K562 (cell line): ENCODE data around the gene FOXL3.

ENCODE experiments used
- KDM4B ChIP-seq, 2 experiments: fragments of 450-650 bp in 1 of 2; sonication (generic) in 1 of 2; IDR thresholded peaks; 2 replicates each; pipeline ENCODE4 v1.6.1; 2016 to 2017; ENCODE audit warnings: borderline replicate concordance in 2 of 2, antibody characterized with exemption in 1 of 2, low read depth in 1 of 2, mild to moderate bottlenecking in 1 of 2
- TF ChIP-seq, protein P1 (sequence below), 2 experiments: IDR thresholded peaks in 1 of 2; conservative IDR thresholded peaks in 1 of 2; 2 replicates each; pipeline ENCODE4 v1.6.1; 2016; ENCODE audit warnings: low read depth in 2 of 2, mild to moderate bottlenecking in 1 of 2, missing compliant biosample characterization in 1 of 2, missing genetic modification characterization in 1 of 2, moderate library complexity in 1 of 2
- TF ChIP-seq, protein P2 (sequence below), 3 experiments: IDR thresholded peaks in 2 of 3; conservative IDR thresholded peaks in 1 of 3; 2 replicates each; pipeline ENCODE4 v1.5.1; 2011 to 2012; ENCODE audit warnings: low read length in 3 of 3, mild to moderate bottlenecking in 3 of 3, control low read depth in 2 of 3, improper control_type of control experiment in 1 of 3, inconsistent platforms in 1 of 3, low read depth in 1 of 3, mixed read lengths in 1 of 3, moderate library complexity in 1 of 3; ENCODE audit not compliant: insufficient read depth in 2 of 3

DNA sequence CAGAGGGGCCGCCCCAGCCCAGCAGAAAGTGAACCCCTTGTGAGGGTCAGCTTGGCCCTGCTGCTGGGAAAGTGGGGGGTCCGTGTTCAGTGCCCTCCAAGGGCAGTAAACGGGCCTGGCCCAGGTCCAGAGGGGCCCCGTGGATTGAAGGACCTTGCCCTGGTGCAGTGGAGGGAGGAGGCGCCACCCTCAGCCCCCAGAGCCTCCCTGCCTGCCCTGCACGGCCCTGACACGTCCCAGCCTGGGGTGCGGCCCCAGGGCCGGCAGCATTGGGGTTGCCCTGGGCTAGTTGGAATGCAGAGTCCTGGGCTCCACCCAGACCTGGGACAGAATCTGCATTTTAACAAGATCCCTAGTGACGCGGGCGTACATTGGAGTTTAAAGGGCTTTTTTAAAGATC is 42.8 kb upstream of the FOXL3 start:
- TF ChIP-seq, protein P1, sequence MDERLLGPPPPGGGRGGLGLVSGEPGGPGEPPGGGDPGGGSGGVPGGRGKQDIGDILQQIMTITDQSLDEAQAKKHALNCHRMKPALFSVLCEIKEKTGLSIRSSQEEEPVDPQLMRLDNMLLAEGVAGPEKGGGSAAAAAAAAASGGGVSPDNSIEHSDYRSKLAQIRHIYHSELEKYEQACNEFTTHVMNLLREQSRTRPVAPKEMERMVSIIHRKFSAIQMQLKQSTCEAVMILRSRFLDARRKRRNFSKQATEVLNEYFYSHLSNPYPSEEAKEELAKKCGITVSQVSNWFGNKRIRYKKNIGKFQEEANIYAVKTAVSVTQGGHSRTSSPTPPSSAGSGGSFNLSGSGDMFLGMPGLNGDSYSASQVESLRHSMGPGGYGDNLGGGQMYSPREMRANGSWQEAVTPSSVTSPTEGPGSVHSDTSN (CRISPR knock-in tag; IDR thresholded peaks at IDR 0.05; ENCODE audit: low read depth) = no peak
- TF ChIP-seq, protein P1 (tag; conservative IDR thresholded peaks at IDR 0.05; ENCODE audit: low read depth) = no peak
- TF ChIP-seq, protein P2, sequence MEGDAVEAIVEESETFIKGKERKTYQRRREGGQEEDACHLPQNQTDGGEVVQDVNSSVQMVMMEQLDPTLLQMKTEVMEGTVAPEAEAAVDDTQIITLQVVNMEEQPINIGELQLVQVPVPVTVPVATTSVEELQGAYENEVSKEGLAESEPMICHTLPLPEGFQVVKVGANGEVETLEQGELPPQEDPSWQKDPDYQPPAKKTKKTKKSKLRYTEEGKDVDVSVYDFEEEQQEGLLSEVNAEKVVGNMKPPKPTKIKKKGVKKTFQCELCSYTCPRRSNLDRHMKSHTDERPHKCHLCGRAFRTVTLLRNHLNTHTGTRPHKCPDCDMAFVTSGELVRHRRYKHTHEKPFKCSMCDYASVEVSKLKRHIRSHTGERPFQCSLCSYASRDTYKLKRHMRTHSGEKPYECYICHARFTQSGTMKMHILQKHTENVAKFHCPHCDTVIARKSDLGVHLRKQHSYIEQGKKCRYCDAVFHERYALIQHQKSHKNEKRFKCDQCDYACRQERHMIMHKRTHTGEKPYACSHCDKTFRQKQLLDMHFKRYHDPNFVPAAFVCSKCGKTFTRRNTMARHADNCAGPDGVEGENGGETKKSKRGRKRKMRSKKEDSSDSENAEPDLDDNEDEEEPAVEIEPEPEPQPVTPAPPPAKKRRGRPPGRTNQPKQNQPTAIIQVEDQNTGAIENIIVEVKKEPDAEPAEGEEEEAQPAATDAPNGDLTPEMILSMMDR (IDR thresholded peaks at IDR 0.05 in 2 of 3, conservative IDR thresholded peaks at IDR 0.05 in 1 of 3; ENCODE audit: insufficient read depth in 2 of 3, low read depth in 1 of 3, low read length in 3 of 3) = no peak
- no peak for TF ChIP-seq KDM4B (IDR thresholded peaks at IDR 0.05; ENCODE audit: borderline replicate concordance in 2 of 2, low read depth in 1 of 2)
